Measurements from ENCODE around the gene FAM184B.

DNA sequence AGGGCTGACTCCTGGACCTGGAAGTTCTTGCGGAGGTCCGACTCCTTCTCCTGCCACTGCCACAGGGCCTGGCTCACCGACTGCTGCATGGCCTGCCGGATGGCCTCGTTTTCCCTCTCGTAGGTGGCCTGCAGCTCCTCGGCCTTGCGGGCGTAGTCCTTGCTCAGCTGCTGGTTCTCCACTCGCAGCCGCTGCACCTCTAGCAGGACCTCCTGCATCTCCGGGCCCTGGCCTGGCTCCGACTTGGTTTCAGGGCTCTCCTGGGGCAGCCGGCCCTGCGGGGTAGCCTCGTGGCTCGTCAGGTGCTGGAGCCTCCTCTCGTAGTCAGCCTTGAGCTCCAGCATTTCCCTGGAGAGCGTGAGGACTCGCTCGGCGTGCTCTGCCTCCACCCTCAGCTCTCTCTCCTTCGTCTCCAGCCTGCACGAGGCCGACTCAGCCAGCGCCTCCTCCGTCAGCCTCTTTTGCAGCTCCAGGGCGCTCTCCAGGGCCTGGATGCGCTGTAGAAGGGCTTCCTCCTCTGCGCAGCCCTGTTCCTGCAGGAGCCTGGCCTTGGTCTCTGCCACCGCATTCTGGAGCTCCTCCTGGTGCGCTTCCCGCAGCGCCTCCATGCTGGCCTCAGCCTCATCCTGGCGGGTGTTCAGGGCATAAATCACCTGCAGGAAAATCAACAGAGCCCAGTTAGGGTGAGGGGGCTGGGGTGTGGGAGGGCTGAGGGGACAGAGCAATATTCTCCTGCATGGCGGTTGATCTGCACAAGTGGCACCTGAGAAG lies 72.2 kb downstream of the FAM184B start:
- TF ChIP-seq, protein P1, sequence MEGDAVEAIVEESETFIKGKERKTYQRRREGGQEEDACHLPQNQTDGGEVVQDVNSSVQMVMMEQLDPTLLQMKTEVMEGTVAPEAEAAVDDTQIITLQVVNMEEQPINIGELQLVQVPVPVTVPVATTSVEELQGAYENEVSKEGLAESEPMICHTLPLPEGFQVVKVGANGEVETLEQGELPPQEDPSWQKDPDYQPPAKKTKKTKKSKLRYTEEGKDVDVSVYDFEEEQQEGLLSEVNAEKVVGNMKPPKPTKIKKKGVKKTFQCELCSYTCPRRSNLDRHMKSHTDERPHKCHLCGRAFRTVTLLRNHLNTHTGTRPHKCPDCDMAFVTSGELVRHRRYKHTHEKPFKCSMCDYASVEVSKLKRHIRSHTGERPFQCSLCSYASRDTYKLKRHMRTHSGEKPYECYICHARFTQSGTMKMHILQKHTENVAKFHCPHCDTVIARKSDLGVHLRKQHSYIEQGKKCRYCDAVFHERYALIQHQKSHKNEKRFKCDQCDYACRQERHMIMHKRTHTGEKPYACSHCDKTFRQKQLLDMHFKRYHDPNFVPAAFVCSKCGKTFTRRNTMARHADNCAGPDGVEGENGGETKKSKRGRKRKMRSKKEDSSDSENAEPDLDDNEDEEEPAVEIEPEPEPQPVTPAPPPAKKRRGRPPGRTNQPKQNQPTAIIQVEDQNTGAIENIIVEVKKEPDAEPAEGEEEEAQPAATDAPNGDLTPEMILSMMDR (IDR thresholded peaks at IDR 0.05), result no peak
- TF ChIP-seq POLR2A (IDR thresholded peaks at IDR 0.05), result no peak
